Measurements from ENCODE around the gene RPS6KA5.

GRCh38 chr14:90995785-90996184, 64.7 kb downstream of the RPS6KA5 start:
- TF ChIP-seq CTCF (IDR thresholded peaks at IDR 0.05; ENCODE audit: insufficient read depth, low read depth, low read length) (no peak), EZH2 (IDR thresholded peaks at IDR 0.05; ENCODE audit: insufficient read depth, low read length) (no peak)

All from astrocyte (in vitro differentiated cells and primary cell).